H1 (cell line): ENCODE data around the gene ARHGEF2. TPM values are rescaled to one million over a fixed set of nuclear protein-coding genes. Genes with fewer than 3 reads are reported as not detected.

Source experiments
- CTCF ChIA-PET: fragments of 300-600 bp; sonication (Branson Sonifier 250); formaldehyde crosslinking; loops from one replicate; lab custom pipeline; 2021; ENCODE audit not compliant: partially characterized antibody; lab: Charles Lee
- POLR2A ChIA-PET: fragments of 300-600 bp; sonication (Branson Sonifier 250); formaldehyde crosslinking; loops from one replicate; lab custom pipeline; 2021; ENCODE audit warnings: inconsistent platforms; ENCODE audit not compliant: partially characterized antibody; lab: Charles Lee
- DNase-seq, 2 experiments: peaks; one replicate each; pipeline versions ENCODE4 v3.0.0 to v3.0.0-alpha.2; 2010 to 2022; ENCODE audit warnings: low spot score in 2 of 2, low read depth in 1 of 2, mixed read lengths in 1 of 2
- FAIRE-seq: peaks from 2 replicates; lab custom pipeline; 2011; peaks lifted over from hg19 to GRCh38; lab: Jason Lieb, UNC
- H2AFZ ChIP-seq: 2 replicates; pipeline ENCODE4 v1.8.1; 2012; ENCODE audit warnings: low read length, inconsistent platforms
- H2AK5ac ChIP-seq: 2 replicates; pipeline ENCODE4 v1.6.1; 2013; ENCODE audit warnings: low read depth, low read length
- H2BK120ac ChIP-seq: replicated peaks from 2 replicates; pipeline ENCODE3; 2013; ENCODE audit warnings: low read depth, low read length, inconsistent platforms
- H2BK12ac ChIP-seq: 2 replicates; pipeline ENCODE4 v1.6.1; 2013; ENCODE audit warnings: low read depth, low read length
- H2BK15ac ChIP-seq: 2 replicates; pipeline ENCODE4 v1.6.1; 2013; ENCODE audit warnings: low read length
- H2BK20ac ChIP-seq: 2 replicates; pipeline ENCODE4 v1.6.1; 2013; ENCODE audit warnings: low read length
- H2BK5ac ChIP-seq: 2 replicates; pipeline ENCODE4 v1.6.1; 2013; ENCODE audit warnings: low read depth, low read length
- H3K14ac ChIP-seq: 2 replicates; pipeline ENCODE4 v1.6.1; 2013; ENCODE audit warnings: inconsistent platforms; ENCODE audit not compliant: insufficient read length
- H3K18ac ChIP-seq: 2 replicates; pipeline ENCODE4 v1.6.1; 2013; ENCODE audit warnings: low read length; ENCODE audit errors: extremely low read depth
- H3K23ac ChIP-seq: 2 replicates; pipeline ENCODE4 v1.6.1; 2013; ENCODE audit warnings: inconsistent platforms; ENCODE audit not compliant: insufficient read length
- H3K23me2 ChIP-seq: 2 replicates; pipeline ENCODE4 v1.6.1; 2013; ENCODE audit warnings: low read depth, low read length
- H3K27ac ChIP-seq: 2 replicates; pipeline ENCODE4 v1.6.1; 2011; ENCODE audit warnings: low read depth, low read length, inconsistent platforms
- H3K27me3 ChIP-seq, 4 experiments: replicated peaks in 1 of 4; 1 replicate in 1 of 4; 2 replicates in 3 of 4; pipeline versions ENCODE4 v1.6.1 to v1.8.1; 2011 to 2013; ENCODE audit warnings: low read length in 3 of 4, mild to moderate bottlenecking in 3 of 4, inconsistent platforms in 2 of 4, mixed read lengths in 2 of 4, moderate library complexity in 1 of 4; ENCODE audit not compliant: control insufficient read depth in 3 of 4, insufficient read depth in 3 of 4; ENCODE audit errors: extremely low read depth in 1 of 4
- H3K36me3 ChIP-seq, 4 experiments: 2 replicates each; pipeline versions ENCODE4 v1.6.1 to v1.8.1; 2011 to 2013; ENCODE audit warnings: mild to moderate bottlenecking in 4 of 4, low read length in 3 of 4, moderate library complexity in 2 of 4, control low read depth in 1 of 4, inconsistent platforms in 1 of 4; ENCODE audit not compliant: insufficient read depth in 4 of 4, control insufficient read depth in 2 of 4
- H3K4ac ChIP-seq: replicated peaks from 2 replicates; pipeline ENCODE3; 2013; ENCODE audit warnings: low read length, low read depth, mixed read lengths, inconsistent platforms; ENCODE audit not compliant: insufficient read length
- H3K4me1 ChIP-seq, 4 experiments: replicated peaks in 1 of 4; 1 replicate in 1 of 4; 2 replicates in 3 of 4; pipeline versions ENCODE4 v1.6.1 to v1.8.1; 2011 to 2013; ENCODE audit warnings: low read length in 3 of 4, inconsistent platforms in 2 of 4, mixed read lengths in 1 of 4; ENCODE audit not compliant: insufficient read depth in 4 of 4, control insufficient read depth in 3 of 4
- H3K4me2 ChIP-seq, 2 experiments: 2 replicates each; pipeline versions ENCODE4 v1.6.1 to v1.8.1; 2011 to 2013; ENCODE audit warnings: low read depth in 2 of 2, low read length in 2 of 2, control low read depth in 1 of 2, inconsistent platforms in 1 of 2, mild to moderate bottlenecking in 1 of 2; ENCODE audit not compliant: insufficient read depth in 1 of 2
- H3K4me3 ChIP-seq, 4 experiments: fragments of 200-600, 300-600 bp in 1 of 4; sonication (generic), shearing (Covaris generic), sonication (Bioruptor Twin) in 1 of 4; 2 replicates each; pipeline versions ENCODE4 v1.5.1 to v1.8.1; 2011 to 2016; ENCODE audit warnings: low read length in 4 of 4, low read depth in 3 of 4, control low read depth in 2 of 4, inconsistent platforms in 2 of 4, mild to moderate bottlenecking in 2 of 4, mixed read lengths in 1 of 4, moderate library complexity in 1 of 4; ENCODE audit not compliant: insufficient read depth in 2 of 4; ENCODE audit errors: extremely low read depth in 1 of 4
- H3K56ac ChIP-seq: replicated peaks from 2 replicates; pipeline ENCODE3; 2013; ENCODE audit warnings: low read depth, mild to moderate bottlenecking, mixed read lengths, low read length, inconsistent platforms; ENCODE audit not compliant: insufficient read length
- H3K79me1 ChIP-seq: 2 replicates; pipeline ENCODE4 v1.6.1; 2013; ENCODE audit warnings: low read depth, low read length, control low read depth
- H3K79me2 ChIP-seq, 2 experiments: 2 replicates each; pipeline versions ENCODE4 v1.6.1 to v1.8.1; 2012 to 2013; ENCODE audit warnings: low read length in 2 of 2, mild to moderate bottlenecking in 2 of 2, inconsistent platforms in 1 of 2; ENCODE audit not compliant: insufficient read depth in 2 of 2, control insufficient read depth in 1 of 2
- H3K9ac ChIP-seq, 4 experiments: replicated peaks in 1 of 4; 1 replicate in 1 of 4; 2 replicates in 3 of 4; pipeline versions ENCODE4 v1.6.1 to v1.8.1; 2011 to 2013; ENCODE audit warnings: low read depth in 3 of 4, low read length in 3 of 4, control low read depth in 2 of 4, mild to moderate bottlenecking in 2 of 4, moderate library complexity in 2 of 4, inconsistent platforms in 1 of 4; ENCODE audit errors: extremely low read depth in 1 of 4
- H3K9me3 ChIP-seq, 2 experiments: 2 replicates each; pipeline versions ENCODE4 v1.6.1 to v1.8.1; 2012 to 2013; ENCODE audit warnings: mild to moderate bottlenecking in 2 of 2, moderate library complexity in 2 of 2, control low read depth in 1 of 2, inconsistent platforms in 1 of 2, low read depth in 1 of 2, low read length in 1 of 2, mixed read lengths in 1 of 2; ENCODE audit not compliant: insufficient read depth in 2 of 2
- H4K20me1 ChIP-seq, 2 experiments: replicated peaks in 1 of 2; 2 replicates each; pipeline versions ENCODE3 to v1.8.1; 2011 to 2013; ENCODE audit warnings: inconsistent platforms in 2 of 2, low read length in 2 of 2, mild to moderate bottlenecking in 1 of 2; ENCODE audit not compliant: insufficient read depth in 2 of 2, control insufficient read depth in 1 of 2
- H4K5ac ChIP-seq: 2 replicates; pipeline ENCODE4 v1.6.1; 2013; ENCODE audit warnings: low read length, low read depth, mixed read lengths, inconsistent platforms; ENCODE audit not compliant: insufficient read length
- H4K8ac ChIP-seq: 2 replicates; pipeline ENCODE4 v1.8.0; 2013; ENCODE audit warnings: mild to moderate bottlenecking, moderate library complexity, low read length, inconsistent platforms; ENCODE audit not compliant: insufficient read depth; ENCODE audit errors: extremely low read depth
- H4K91ac ChIP-seq: replicated peaks from 2 replicates; pipeline ENCODE3; 2013; ENCODE audit warnings: low read length, mixed read lengths, inconsistent platforms; ENCODE audit not compliant: insufficient read length
- EGR1 ChIP-seq: IDR thresholded peaks from 2 replicates; pipeline ENCODE4 v1.6.1; 2011; ENCODE audit warnings: low read depth, low read length, borderline replicate concordance
- HDAC2 ChIP-seq, 2 experiments: fragments of 300-600 bp in 1 of 2; sonication (generic) in 1 of 2; IDR thresholded peaks; 2 replicates each; pipeline ENCODE4 v1.6.1; 2011 to 2012; ENCODE audit warnings: low read depth in 2 of 2, low read length in 2 of 2, mild to moderate bottlenecking in 2 of 2, moderate library complexity in 2 of 2, borderline replicate concordance in 1 of 2, inconsistent platforms in 1 of 2
- SAP30 ChIP-seq: fragments of 300-600 bp; sonication (generic); IDR thresholded peaks from 2 replicates; pipeline ENCODE4 v1.7.1; 2012; ENCODE audit warnings: low read length, moderate library complexity, mild to moderate bottlenecking, inconsistent platforms; ENCODE audit not compliant: insufficient read depth, insufficient replicate concordance
- TAF1 ChIP-seq: IDR thresholded peaks from 2 replicates; pipeline ENCODE4 v1.6.1; 2011; ENCODE audit warnings: mild to moderate bottlenecking, low read depth, low read length
- WGBS, 2 experiments: shearing (Covaris generic) in 1 of 2; methylation state at CpG; one replicate each; pipeline versions ENCODE4 v1.1.6 to v1.1.7; 2013 to 2015; ENCODE audit warnings: low lambda C conversion rate in 2 of 2, mixed read lengths in 2 of 2, inconsistent platforms in 1 of 2, low coverage in 1 of 2, missing lambda C conversion rate in 1 of 2; ENCODE audit not compliant: insufficient replicate concordance in 2 of 2, insufficient coverage in 1 of 2, insufficient read length in 1 of 2; ENCODE audit errors: extremely low coverage in 1 of 2, missing lambda C conversion rate in 1 of 2; 5-methylcytosine and 5-hydroxymethylcytosine counted together
- polyA plus RNA-seq, 7 experiments: library from polyadenylated mRNA; depleted of rRNA in 3 of 7; stranded (reverse) in 5 of 7; unstranded in 2 of 7; fragments of >200 nt in 5 of 7; fragments of 200-250 nt in 2 of 7; gene quantifications; 1 replicate in 5 of 7; 2 replicates in 1 of 7; 4 replicates in 1 of 7; pipeline versions ENCODE4 v1.2.1 to v1.2.3, GENCODE V29; 2011 to 2013; ENCODE audit warnings: missing spikeins in 2 of 7, mixed read lengths in 2 of 7
- total RNA-seq: library from RNA; stranded (reverse); fragmentation: NEBNext Ultra II Directional; extraction: Animal tissue kit (Norgen Biotek cat#: 25700); gene quantifications from 2 replicates; pipeline ENCODE4 v1.2.1, GENCODE V29; 2021

Gene ARHGEF2
- total and polyA plus RNA-seq, 2 of the 8 experiments (the other 6 are each of a cell fraction or from before 2014, with no cell fraction given), result 42.7 to 80.5 TPM

GRCh38 chr1:155976913-155977689 is 1.2 kb downstream of the ARHGEF2 start:
- Histone ChIP-seq H3K4me1 (peaks cover 28 to 47% (median 32%) of the 10 kb centered on the region in 4 experiments), H4K91ac (peak overlapping the region; percentile 18), H3K4me3 (peak overlapping the region; percentile 77 to 97 (median 90)), H3K36me3 (peaks cover 0 to 3% (median 0%) of the 10 kb centered on the region in 4 experiments; a peak in 1 of 8 replicates), H3K18ac (peak overlapping the region; percentile 95), H3K4ac (peak overlapping the region; percentile 35), H2BK12ac (peak overlapping the region; percentile 77; the same call in 1 of the 2 replicates), H3K9me3 (no peaks in the 10 kb centered on the region), H2AK5ac (peak overlapping the region; percentile 29; the same call in 1 of the 2 replicates), H3K14ac (no peak overlapping the region), H4K8ac (no peak overlapping the region), H3K79me2 (peaks cover 39 to 57% of the 10 kb centered on the region in 2 experiments), H2BK120ac (peak overlapping the region; percentile 1), H3K79me1 (peaks cover 20% of the 10 kb centered on the region), H3K4me2 (peak overlapping the region; percentile 93 to 99), H2BK5ac (peak overlapping the region; percentile 97; the same call in 1 of the 2 replicates), H3K23ac (no peak overlapping the region), H3K23me2 (peaks cover 25% of the 10 kb centered on the region), H2BK15ac (0 out of 2 replicates have a peak overlapping the region, but pooled peaks have one; percentile 3), H2AFZ (no peak overlapping the region), H3K27me3 (no peaks in the 10 kb centered on the region), H3K27ac (no peak overlapping the region), H2BK20ac (peak overlapping the region; percentile 57; the same call in 1 of the 2 replicates), H3K9ac (peak overlapping the region in 3 of 4 experiments; percentile 86 to 92 (median 88); a peak in 5 of 7 replicates), H4K5ac (peak overlapping the region; percentile 3), H4K20me1 (peaks cover 20 to 24% of the 10 kb centered on the region in 2 experiments), H3K56ac (no peak overlapping the region)
- POLR2A ChIA-PET, result interaction anchor here (0.6 to 19.2 kb wide), 37 partner anchors 5 to 305 kb away, joined by 3 to 282 read pairs (median 4); partner anchors contain the start of genes ARHGEF2, KHDC4, MEX3A and PMF1
- no peak for FAIRE-seq
- DNase-seq, result no peak
- whole genome bisulfite sequencing, 2 experiments, result 10% methylated on average over 5 of the region's 5 CpGs; no CpG with 5 or more reads in 1 of the 2 experiments
- CTCF ChIA-PET, result interaction anchor here (0.6 to 9.6 kb wide), 26 partner anchors 8 to 248 kb away, joined by 3 to 126 read pairs (median 4); partner anchors contain the start of gene KHDC4
- TF ChIP-seq TAF1 (0 out of 2 replicates have a peak, but pooled peaks have one; percentile 2), EGR1 (no peak), SAP30 (peak; percentile 20), HDAC2 (IDR thresholded peaks at IDR 0.05; ENCODE audit: borderline replicate concordance in 1 of 2, low read depth in 2 of 2, low read length in 2 of 2) (no peak)
